Lung (tissue), 12 donors: ENCODE results near the gene LRRC25. TPM values are rescaled to one million over a fixed set of nuclear protein-coding genes. Genes with fewer than 3 reads are reported as not detected.

Source experiments
- ATAC-seq: fragments of 200-7000 bp; cut with Tn5 transposase; one replicate; pipeline ENCODE4 v1.9.1; 2020; ENCODE audit warnings: moderate number of reproducible peaks; ENCODE audit not compliant: insufficient read depth, low FRiP score
- DNase-seq, 3 donors: peaks; one replicate each; pipeline ENCODE4 v3.0.0-alpha.2; 2013 to 2017
- H3K27ac ChIP-seq, 2 donors: one replicate each; pipeline ENCODE4 v1.5.1; 2013; ENCODE audit warnings: mild to moderate bottlenecking in 2 of 2, moderate library complexity in 2 of 2, control low read depth in 1 of 2, inconsistent platforms in 1 of 2, low read depth in 1 of 2, low read length in 1 of 2
- H3K27me3 ChIP-seq, 3 donors: one replicate each; pipeline ENCODE4 v1.5.1; 2013; ENCODE audit warnings: low read length in 2 of 3; ENCODE audit not compliant: control insufficient read depth in 3 of 3, insufficient read depth in 3 of 3
- H3K36me3 ChIP-seq, 4 donors: one replicate each; pipeline ENCODE4 v1.5.1; 2013; ENCODE audit warnings: low read length in 4 of 4, mild to moderate bottlenecking in 1 of 4, moderate library complexity in 1 of 4; ENCODE audit not compliant: control insufficient read depth in 4 of 4, insufficient read depth in 4 of 4
- H3K4me1 ChIP-seq, 5 donors: one replicate each; pipeline ENCODE4 v1.5.1; 2013; ENCODE audit warnings: low read length in 5 of 5, mild to moderate bottlenecking in 2 of 5, moderate library complexity in 1 of 5; ENCODE audit not compliant: control insufficient read depth in 5 of 5, insufficient read depth in 5 of 5
- H3K4me3 ChIP-seq: one replicate; pipeline ENCODE4 v1.5.1; 2013; ENCODE audit warnings: mild to moderate bottlenecking, control low read depth, moderate library complexity
- H3K9ac ChIP-seq, 2 donors: one replicate each; pipeline ENCODE4 v1.5.1; 2013; ENCODE audit warnings: low read length in 2 of 2, control low read depth in 1 of 2; ENCODE audit not compliant: insufficient read depth in 1 of 2
- H3K9me3 ChIP-seq, 4 donors: one replicate each; pipeline ENCODE4 v1.5.1; 2013; ENCODE audit warnings: low read length in 3 of 4, mild to moderate bottlenecking in 1 of 4, moderate library complexity in 1 of 4; ENCODE audit not compliant: control insufficient read depth in 4 of 4, insufficient read depth in 3 of 4
- WGBS, 2 donors: extraction: QIAGEN DNeasy Blood & Tissue Kit; methylation state at CpG; one replicate each; pipeline ENCODE4 v1.1.7; 2013; 5-methylcytosine and 5-hydroxymethylcytosine counted together
- polyA plus RNA-seq, 2 donors: library from polyadenylated mRNA; stranded (reverse); fragments of 200-250 nt; gene quantifications; one replicate each; pipeline ENCODE4 v1.2.1, GENCODE V29; 2013
- total RNA-seq, 2 donors: library from RNA; depleted of rRNA in 1 of 2; stranded (reverse); fragments of >200 nt in 1 of 2; gene quantifications; one replicate each; pipeline ENCODE4 v1.2.1, GENCODE V29; 2014 to 2021
- TF ChIP-seq, protein P1 (sequence below): IDR thresholded peaks from 2 replicates; pipeline ENCODE4 v1.5.1; 2012; ENCODE audit warnings: mild to moderate bottlenecking; ENCODE audit errors: control extremely low read depth, extremely low read depth
- donor health status: control.
- donor health status: control.
- donor health status: Bipolar disorder and iron deficiency.
- donor health status: healthy.
- donor health status: DM: yes; HTN: yes; CAD: no.

The LRRC25 gene
- total and polyA plus RNA-seq, 4 donors = 8.5 to 119 (median 27.0) TPM

DNA sequence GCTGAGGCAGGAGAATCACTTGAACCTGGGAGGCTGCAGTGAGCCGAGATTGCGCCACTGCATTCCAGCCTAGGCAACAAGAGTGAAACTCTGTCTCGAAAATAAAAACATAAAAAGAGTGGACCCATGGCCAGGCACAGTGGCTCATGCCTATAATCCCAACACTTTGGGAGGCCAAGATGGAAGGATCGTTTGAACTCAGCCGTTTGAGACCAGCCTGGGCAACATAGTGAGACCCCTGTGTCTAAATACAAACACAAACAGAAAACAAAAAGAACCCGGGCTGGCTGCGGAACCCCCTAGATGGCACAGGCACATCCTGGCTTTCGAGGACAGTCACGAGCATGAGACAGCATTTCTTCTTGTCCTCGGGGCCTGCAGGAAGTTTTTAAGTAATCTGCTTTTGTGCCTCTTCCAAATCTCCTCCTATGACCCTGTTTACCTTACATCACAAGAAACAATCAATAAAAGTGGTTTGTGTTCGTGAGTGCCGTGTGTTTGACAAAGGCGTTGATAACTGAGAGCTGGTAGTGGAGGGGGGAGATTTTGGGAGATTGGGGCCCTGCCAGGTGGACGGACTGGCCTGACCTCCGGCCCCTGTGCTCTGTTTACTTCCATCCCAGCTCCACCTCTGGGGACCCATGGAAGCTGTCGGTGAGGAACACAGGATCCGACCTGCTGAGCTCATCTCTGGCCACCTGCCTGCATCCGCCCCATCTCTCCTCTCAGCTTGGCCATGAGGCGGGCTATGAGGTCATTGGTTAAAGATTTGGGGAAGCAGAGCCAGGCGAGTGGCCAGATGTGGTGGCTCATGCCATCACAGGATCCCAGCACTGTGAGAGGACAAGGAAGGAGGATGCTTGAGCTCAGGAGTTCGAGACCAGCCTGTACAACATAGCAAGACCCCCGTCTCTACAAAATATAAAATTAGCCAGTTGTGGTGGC lies 17.3 kb downstream of the LRRC25 start:
- H3K9ac ChIP-seq = no peak overlapping the region
- 33 to 38% methylated on average over 22 of the region's 22 CpGs for WGBS, 2 donors
- DNase-seq (peak; percentile 52 to 64 (median 54)), ATAC-seq (peak; percentile 74)
- peak overlapping the region in 1 of 2 donors; percentile 58 for H3K27ac ChIP-seq
- peaks cover 0 to 5% (median 0%) of the 10 kb centered on the region in 5 donors for H3K4me1 ChIP-seq
- H3K4me3 ChIP-seq = no peak overlapping the region
- no peaks in the 10 kb centered on the region for H3K9me3 ChIP-seq
- TF ChIP-seq, protein P1, sequence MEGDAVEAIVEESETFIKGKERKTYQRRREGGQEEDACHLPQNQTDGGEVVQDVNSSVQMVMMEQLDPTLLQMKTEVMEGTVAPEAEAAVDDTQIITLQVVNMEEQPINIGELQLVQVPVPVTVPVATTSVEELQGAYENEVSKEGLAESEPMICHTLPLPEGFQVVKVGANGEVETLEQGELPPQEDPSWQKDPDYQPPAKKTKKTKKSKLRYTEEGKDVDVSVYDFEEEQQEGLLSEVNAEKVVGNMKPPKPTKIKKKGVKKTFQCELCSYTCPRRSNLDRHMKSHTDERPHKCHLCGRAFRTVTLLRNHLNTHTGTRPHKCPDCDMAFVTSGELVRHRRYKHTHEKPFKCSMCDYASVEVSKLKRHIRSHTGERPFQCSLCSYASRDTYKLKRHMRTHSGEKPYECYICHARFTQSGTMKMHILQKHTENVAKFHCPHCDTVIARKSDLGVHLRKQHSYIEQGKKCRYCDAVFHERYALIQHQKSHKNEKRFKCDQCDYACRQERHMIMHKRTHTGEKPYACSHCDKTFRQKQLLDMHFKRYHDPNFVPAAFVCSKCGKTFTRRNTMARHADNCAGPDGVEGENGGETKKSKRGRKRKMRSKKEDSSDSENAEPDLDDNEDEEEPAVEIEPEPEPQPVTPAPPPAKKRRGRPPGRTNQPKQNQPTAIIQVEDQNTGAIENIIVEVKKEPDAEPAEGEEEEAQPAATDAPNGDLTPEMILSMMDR = no peak
- no peaks in the 10 kb centered on the region for H3K36me3 ChIP-seq
- no peaks in the 10 kb centered on the region for H3K27me3 ChIP-seq

DNA sequence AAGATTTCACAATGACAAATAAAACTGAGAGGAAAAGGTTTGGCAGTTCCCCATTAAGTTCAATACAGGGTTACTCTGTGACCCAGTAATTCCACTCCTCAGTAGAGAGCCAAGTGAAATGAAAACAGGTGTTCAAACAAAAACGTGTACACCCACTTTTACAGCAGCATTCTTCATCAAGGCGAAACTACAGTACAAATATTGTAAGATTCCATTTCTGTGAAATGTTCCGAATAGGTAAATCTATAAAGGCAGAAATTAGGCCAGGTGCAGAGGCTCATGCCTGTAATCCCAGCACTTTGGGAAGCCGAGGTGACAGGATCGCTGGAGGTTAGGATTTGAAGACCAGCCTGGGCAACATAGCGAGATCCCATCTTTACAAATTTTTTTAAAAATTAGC lies 20.4 kb downstream of the LRRC25 start:
- TF ChIP-seq, protein P1 = no peak
- H3K4me3 ChIP-seq = no peak overlapping the region
- DNase-seq (peak in 2 of 3 donors; percentile 64 to 79), ATAC-seq (no peak)
- H3K9ac ChIP-seq = peak overlapping the region in 1 of 2 donors; percentile 32
- H3K9me3 ChIP-seq = no peaks in the 10 kb centered on the region
- H3K4me1 ChIP-seq = peaks cover 0 to 14% (median 9%) of the 10 kb centered on the region in 5 donors
- H3K36me3 ChIP-seq = no peaks in the 10 kb centered on the region
- H3K27ac ChIP-seq = no peak overlapping the region
- H3K27me3 ChIP-seq = no peaks in the 10 kb centered on the region
- WGBS, 2 donors = 68 to 79% methylated on average over 6 of the region's 6 CpGs

DNA sequence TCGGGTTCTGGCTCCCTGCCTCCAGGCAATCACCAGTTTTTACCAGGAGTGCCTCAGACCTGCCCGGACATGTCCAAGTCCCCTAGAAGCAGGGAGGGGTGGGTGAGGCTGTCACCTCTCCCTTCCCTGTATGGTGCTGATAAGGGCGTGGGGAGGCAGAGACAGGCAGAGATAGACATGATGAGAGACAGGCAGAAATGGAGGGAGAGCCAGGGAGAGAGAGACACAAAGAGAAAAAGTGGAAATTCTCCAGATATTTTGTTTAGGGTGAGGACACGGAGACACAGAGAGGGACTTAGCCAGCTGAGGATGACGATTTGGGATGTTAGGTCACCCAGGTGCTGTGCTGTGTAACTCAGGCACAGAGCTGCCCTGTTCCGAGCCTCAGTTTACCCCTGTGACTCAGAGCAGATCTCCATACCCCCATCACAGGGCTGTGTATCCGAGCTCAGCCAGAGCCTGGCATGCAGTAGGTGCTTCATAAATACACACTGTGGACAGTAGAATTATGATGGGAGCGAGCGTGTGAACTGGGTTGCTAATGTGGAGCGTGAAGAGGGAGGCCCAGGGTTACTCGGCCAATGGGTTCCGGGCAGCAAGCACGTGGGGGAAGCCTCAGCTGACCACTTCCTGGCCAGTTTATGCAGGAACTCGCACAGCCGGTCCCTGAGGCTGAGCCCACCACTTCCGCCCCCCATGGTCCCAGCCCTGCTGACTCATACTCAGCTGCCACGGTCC lies 23.4 kb downstream of the LRRC25 start:
- ATAC-seq = peak; percentile 95
- peak; percentile 86 to 92 (median 90) for DNase-seq
- TF ChIP-seq, protein P1 = no peak
- WGBS, 2 donors = 13 to 14% methylated on average over 17 of the region's 17 CpGs
- H3K9me3 ChIP-seq = no peaks in the 10 kb centered on the region
- no peak overlapping the region for H3K4me3 ChIP-seq
- H3K27ac ChIP-seq = peak overlapping the region; percentile 69 to 80
- peaks cover 0 to 11% (median 9%) of the 10 kb centered on the region in 5 donors for H3K4me1 ChIP-seq
- peaks cover 0 to 1% (median 0%) of the 10 kb centered on the region in 4 donors for H3K36me3 ChIP-seq
- H3K27me3 ChIP-seq = no peaks in the 10 kb centered on the region
- peak overlapping the region; percentile 28 to 57 for H3K9ac ChIP-seq
